B cell (primary cell): ENCODE measurements around the gene CAMK2G. TPM values are rescaled to one million over a fixed set of nuclear protein-coding genes. Genes with fewer than 3 reads are reported as not detected.
A peak's percentile ranks its signal among the peaks of the same experiment; 100 is the strongest.

Source experiments
- ATAC-seq: fragments of 200-7000 bp; cut with Tn5 transposase; one replicate; pipeline ENCODE4 v1.10.0; 2021; ENCODE audit warnings: low read depth, mild to moderate bottlenecking, moderate number of reproducible peaks, moderate library complexity
- CTCF ChIA-PET: fragments of 350-600 bp; sonication (Branson Sonifier 250); formaldehyde crosslinking; loops from one replicate; lab custom pipeline; 2021; ENCODE audit warnings: antibody characterized with exemption, inconsistent platforms; lab: Charles Lee
- POLR2A ChIA-PET: fragments of 350-600 bp; sonication (Branson Sonifier 250); formaldehyde crosslinking; loops from one replicate; lab custom pipeline; 2021; ENCODE audit warnings: antibody characterized with exemption; lab: Charles Lee
- DNase-seq: peaks from one replicate; pipeline ENCODE4 v3.0.0; 2013
- H2AFZ ChIP-seq: 2 replicates; pipeline ENCODE4 v1.6.1; 2012; ENCODE audit warnings: mild to moderate bottlenecking, low read depth, low read length; ENCODE audit not compliant: insufficient read depth, poor library complexity, severe bottlenecking
- H3K27ac ChIP-seq, 2 donors: 1 replicate in 1 of 2; 2 replicates in 1 of 2; pipeline ENCODE4 v1.5.1; 2012 to 2013; ENCODE audit warnings: low read length in 2 of 2, mild to moderate bottlenecking in 2 of 2, moderate library complexity in 1 of 2
- H3K27me3 ChIP-seq, 4 experiments: fragments of 200-600 bp in 1 of 4; sonication (generic) in 1 of 4; replicated peaks in 1 of 4; 1 replicate in 2 of 4; 2 replicates in 2 of 4; pipeline versions ENCODE4 v1.6.1 to v1.7.0; 2013 to 2016; ENCODE audit warnings: low read length in 3 of 4, mild to moderate bottlenecking in 2 of 4, mixed read lengths in 1 of 4, moderate library complexity in 1 of 4; ENCODE audit not compliant: insufficient read depth in 4 of 4, control insufficient read depth in 3 of 4; ENCODE audit errors: control extremely low read depth in 1 of 4
- H3K36me3 ChIP-seq, 2 experiments: replicated peaks in 1 of 2; 1 replicate in 1 of 2; 2 replicates in 1 of 2; pipeline versions ENCODE4 v1.6.1 to v1.7.1; 2013; ENCODE audit warnings: low read length in 1 of 2; ENCODE audit not compliant: insufficient read depth in 2 of 2, control insufficient read depth in 1 of 2; ENCODE audit errors: control extremely low read depth in 1 of 2, extremely low read depth in 1 of 2
- H3K4me1 ChIP-seq, 2 donors: fragments of 200-600 bp in 1 of 2; sonication (generic) in 1 of 2; 1 replicate in 1 of 2; 2 replicates in 1 of 2; pipeline versions ENCODE4 v1.5.1 to v1.6.1; 2013 to 2017; ENCODE audit warnings: low read length in 2 of 2; ENCODE audit not compliant: control insufficient read depth in 2 of 2, insufficient read depth in 2 of 2
- H3K4me2 ChIP-seq: replicated peaks from 2 replicates; pipeline ENCODE3; 2012; ENCODE audit warnings: mild to moderate bottlenecking, low read depth, low read length; ENCODE audit not compliant: poor library complexity, severe bottlenecking
- H3K4me3 ChIP-seq, 5 experiments: fragments of 200-600 bp in 1 of 5; sonication (generic) in 1 of 5; 1 replicate in 3 of 5; 2 replicates in 2 of 5; pipeline versions ENCODE4 v1.5.1 to v1.7.0; 2011 to 2016; ENCODE audit warnings: low read length in 4 of 5, mild to moderate bottlenecking in 4 of 5, low read depth in 2 of 5, control low read depth in 1 of 5, moderate library complexity in 1 of 5; ENCODE audit not compliant: insufficient read depth in 1 of 5; ENCODE audit errors: control extremely low read depth in 1 of 5, extremely low read depth in 1 of 5
- H3K79me2 ChIP-seq: fragments of 200-600 bp; sonication (generic); one replicate; pipeline ENCODE4 v1.6.0; 2016; ENCODE audit warnings: low read length; ENCODE audit not compliant: control insufficient read depth, insufficient read depth
- H3K9ac ChIP-seq: fragments of 200-600 bp; sonication (generic); 2 replicates; pipeline ENCODE4 v1.6.1; 2017; ENCODE audit warnings: mild to moderate bottlenecking, low read length, moderate library complexity
- H3K9me3 ChIP-seq, 3 donors: one replicate each; pipeline versions ENCODE4 v1.6.1 to v1.7.1; 2013; ENCODE audit warnings: low read length in 2 of 3; ENCODE audit not compliant: control insufficient read depth in 2 of 3, insufficient read depth in 1 of 3; ENCODE audit errors: control extremely low read depth in 1 of 3
- H4K20me1 ChIP-seq: 2 replicates; pipeline ENCODE4 v1.6.0; 2012; ENCODE audit warnings: mild to moderate bottlenecking, low read length; ENCODE audit not compliant: insufficient read depth, control insufficient read depth, poor library complexity, severe bottlenecking
- H3K27ac Mint-ChIP-seq: one replicate; pipeline ENCODE4 v1.8.0; 2021; ENCODE audit warnings: mixed read lengths
- H3K27me3 Mint-ChIP-seq: one replicate; pipeline ENCODE4 v1.8.0; 2021; ENCODE audit warnings: mixed read lengths
- H3K4me1 Mint-ChIP-seq: one replicate; pipeline ENCODE4 v1.8.0; 2021; ENCODE audit warnings: mixed read lengths
- H3K4me3 Mint-ChIP-seq: one replicate; pipeline ENCODE4 v1.8.0; 2021; ENCODE audit warnings: mixed read lengths
- H3K9me3 Mint-ChIP-seq: one replicate; pipeline ENCODE4 v1.8.0; 2022; ENCODE audit warnings: mixed read lengths; ENCODE audit not compliant: insufficient read depth
- EZH2 ChIP-seq: IDR thresholded peaks from 2 replicates; pipeline ENCODE4 v1.6.1; 2012; ENCODE audit warnings: borderline replicate concordance, low read depth, mild to moderate bottlenecking, moderate library complexity, low read length; ENCODE audit not compliant: insufficient read depth, poor library complexity, severe bottlenecking
- WGBS: methylation state at CpG from one replicate; pipeline ENCODE4 v1.1.5; 2013; ENCODE audit warnings: missing lambda C conversion rate; ENCODE audit not compliant: insufficient coverage; 5-methylcytosine and 5-hydroxymethylcytosine counted together
- intact Hi-C: fragments of 100-400 bp; cut with micrococcal nuclease; formaldehyde crosslinking; loops from one replicate; pipeline ENCODE4 v1.10.0; 2022
- polyA plus RNA-seq: library from polyadenylated mRNA; depleted of rRNA; stranded (reverse); fragments of >200 nt; gene quantifications from 2 replicates; pipeline ENCODE4 v1.2.3, GENCODE V29; 2012
- total RNA-seq, 2 donors: library from RNA; stranded (reverse); fragments of 120-200 nt in 1 of 2; gene quantifications; 1 replicate in 1 of 2; 2 replicates in 1 of 2; pipeline versions ENCODE4 v1.2.3 to v1.2.4, GENCODE V29; 2013 to 2022
- TF ChIP-seq, protein P1 (sequence below): fragments of 200-600 bp; IDR thresholded peaks from one replicate; pipeline ENCODE4 v1.8.0; 2022; ENCODE audit warnings: antibody characterized with exemption, mild to moderate bottlenecking

The CAMK2G gene
- total and polyA plus RNA-seq, 2 donors (not counting 1 experiment from before 2014, with no cell fraction given) = 42.7 to 48.7 TPM

GRCh38 chr10:73909540-73910115 lies 35.3 kb upstream of the CAMK2G start:
- WGBS = 21% methylated on average over 1 of the region's 4 CpGs
- CTCF ChIA-PET = interaction anchor here (1.4 kb wide), 1 partner anchor 30 kb away, joined by 3 read pairs; no protein-coding TSS in a partner anchor
- H3K4me3 ChIP-seq = no peak overlapping the region
- H3K27ac ChIP-seq = no peak overlapping the region
- H3K4me1 Mint-ChIP-seq = peaks cover 34% of the 10 kb centered on the region
- no peak for DNase-seq
- POLR2A ChIA-PET = no interaction called here
- H3K9me3 Mint-ChIP-seq = no peaks in the 10 kb centered on the region
- no peaks in the 10 kb centered on the region for H3K36me3 ChIP-seq
- H3K4me1 ChIP-seq = peaks cover 23 to 35% of the 10 kb centered on the region in 2 donors
- H4K20me1 ChIP-seq = no peaks in the 10 kb centered on the region
- ATAC-seq = no peak
- no peak overlapping the region for H3K9ac ChIP-seq
- peak overlapping the region; percentile 92 for H3K4me3 Mint-ChIP-seq
- H3K79me2 ChIP-seq = no peaks in the 10 kb centered on the region
- H3K4me2 ChIP-seq = no peak overlapping the region
- H3K9me3 ChIP-seq = no peaks in the 10 kb centered on the region
- intact Hi-C loops = no loop called here
- H3K27me3 ChIP-seq = peaks cover 0 to 43% (median 20%) of the 10 kb centered on the region in 4 experiments
- H2AFZ ChIP-seq = peak overlapping the region; percentile 39
- no peak for TF ChIP-seq EZH2
- TF ChIP-seq, protein P1, sequence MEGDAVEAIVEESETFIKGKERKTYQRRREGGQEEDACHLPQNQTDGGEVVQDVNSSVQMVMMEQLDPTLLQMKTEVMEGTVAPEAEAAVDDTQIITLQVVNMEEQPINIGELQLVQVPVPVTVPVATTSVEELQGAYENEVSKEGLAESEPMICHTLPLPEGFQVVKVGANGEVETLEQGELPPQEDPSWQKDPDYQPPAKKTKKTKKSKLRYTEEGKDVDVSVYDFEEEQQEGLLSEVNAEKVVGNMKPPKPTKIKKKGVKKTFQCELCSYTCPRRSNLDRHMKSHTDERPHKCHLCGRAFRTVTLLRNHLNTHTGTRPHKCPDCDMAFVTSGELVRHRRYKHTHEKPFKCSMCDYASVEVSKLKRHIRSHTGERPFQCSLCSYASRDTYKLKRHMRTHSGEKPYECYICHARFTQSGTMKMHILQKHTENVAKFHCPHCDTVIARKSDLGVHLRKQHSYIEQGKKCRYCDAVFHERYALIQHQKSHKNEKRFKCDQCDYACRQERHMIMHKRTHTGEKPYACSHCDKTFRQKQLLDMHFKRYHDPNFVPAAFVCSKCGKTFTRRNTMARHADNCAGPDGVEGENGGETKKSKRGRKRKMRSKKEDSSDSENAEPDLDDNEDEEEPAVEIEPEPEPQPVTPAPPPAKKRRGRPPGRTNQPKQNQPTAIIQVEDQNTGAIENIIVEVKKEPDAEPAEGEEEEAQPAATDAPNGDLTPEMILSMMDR = no peak
- H3K27ac Mint-ChIP-seq = no peak overlapping the region
- H3K27me3 Mint-ChIP-seq = peaks cover 34% of the 10 kb centered on the region

DNA sequence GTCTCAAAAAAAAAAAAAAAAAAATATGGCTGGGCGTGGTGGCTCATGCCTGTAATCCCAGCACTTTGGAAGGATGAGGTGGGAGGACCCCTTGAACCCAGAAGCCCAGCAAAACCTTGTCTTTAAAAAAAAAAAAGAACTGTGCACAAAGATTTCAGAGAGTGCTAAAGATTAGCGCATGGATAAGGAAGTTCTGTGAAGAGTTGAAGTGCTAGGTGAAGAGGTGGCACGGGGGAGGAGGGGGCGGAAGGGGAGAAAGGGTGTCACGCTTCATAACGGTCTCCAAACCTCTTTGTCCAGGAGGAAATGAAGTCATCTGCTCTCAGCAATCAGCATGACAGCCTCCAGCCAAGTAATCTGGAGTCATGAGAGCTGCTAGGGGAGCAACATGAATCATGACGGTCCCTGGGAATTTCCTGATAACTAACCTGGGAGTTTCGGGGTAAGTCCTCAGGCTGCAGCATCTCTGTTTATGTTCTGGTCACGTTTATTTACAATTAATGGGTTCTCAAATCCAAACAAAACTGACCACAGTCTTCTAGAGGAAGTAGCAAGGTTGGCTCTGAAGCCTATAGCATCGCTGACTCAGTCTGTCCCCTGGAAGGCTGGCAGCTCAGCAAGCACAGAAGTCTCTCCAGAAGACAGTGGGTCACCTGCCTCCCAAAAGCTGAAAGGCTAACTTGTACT lies 34.6 kb upstream of the CAMK2G start:
- no peaks in the 10 kb centered on the region for H3K36me3 ChIP-seq
- ChIA-PET POLR2A (interaction anchor here (0.6 kb wide), 1 partner anchor 45 kb away, joined by 7 read pairs; no protein-coding TSS in a partner anchor), CTCF (interaction anchor here (1.4 kb wide), 1 partner anchor 31 kb away, joined by 3 read pairs; no protein-coding TSS in a partner anchor)
- H3K4me3 ChIP-seq = peak overlapping the region in 1 of 5 experiments; percentile 2
- H3K9me3 ChIP-seq = no peaks in the 10 kb centered on the region
- peaks cover 34% of the 10 kb centered on the region for H3K4me1 Mint-ChIP-seq
- WGBS = 14% methylated on average over 4 of the region's 10 CpGs
- DNase-seq (peak; percentile 48), ATAC-seq (peak; percentile 42)
- no peak for TF ChIP-seq EZH2
- TF ChIP-seq, protein P1 = no peak
- intact Hi-C loops = no loop called here
- H3K9me3 Mint-ChIP-seq = no peaks in the 10 kb centered on the region
- no peaks in the 10 kb centered on the region for H4K20me1 ChIP-seq
- peak overlapping the region; percentile 58 for H3K4me3 Mint-ChIP-seq
- no peak overlapping the region for H3K9ac ChIP-seq
- peak overlapping the region; percentile 39 for H2AFZ ChIP-seq
- H3K27ac ChIP-seq = no peak overlapping the region
- no peaks in the 10 kb centered on the region for H3K79me2 ChIP-seq
- H3K27me3 ChIP-seq = peaks cover 0 to 43% (median 21%) of the 10 kb centered on the region in 4 experiments
- H3K27ac Mint-ChIP-seq = no peak overlapping the region
- peak overlapping the region; percentile 45 for H3K4me2 ChIP-seq
- peaks cover 23 to 35% of the 10 kb centered on the region in 2 donors for H3K4me1 ChIP-seq
- peaks cover 34% of the 10 kb centered on the region for H3K27me3 Mint-ChIP-seq
